A673 (cell line): ENCODE results near the gene KIF22. TPM values are rescaled to one million over a fixed set of nuclear protein-coding genes. Genes with fewer than 3 reads are reported as not detected.
"Not testable (repeated sequence)": the region's sequence is repeated elsewhere in the genome, so short reads cannot be mapped to it uniquely, and the experiment has no call there.

Experiments used
- BruUV-seq: library from RNA; stranded (reverse); fragments of 400-500 nt; replicated peaks from 2 replicates; lab custom pipeline; 2021; lab: Mats Ljungman, UMichigan
- CTCF ChIA-PET: fragments of 300-600 bp; sonication (Branson Sonifier 250); formaldehyde crosslinking; loops from one replicate; lab custom pipeline; 2022; ENCODE audit warnings: antibody characterized with exemption; lab: Charles Lee
- POLR2A ChIA-PET: fragments of 300-600 bp; sonication (Branson Sonifier 250); formaldehyde crosslinking; loops from one replicate; lab custom pipeline; 2022; ENCODE audit warnings: antibody characterized with exemption; ENCODE audit not compliant: low non-redundant PET; lab: Charles Lee
- DNase-seq: peaks from one replicate; pipeline ENCODE4 v3.0.0-alpha.2; 2015; ENCODE audit warnings: low spot score
- H3K27ac ChIP-seq: fragments of 200-600 bp; sonication (generic); 2 replicates; pipeline ENCODE4 v1.5.1; 2016; ENCODE audit warnings: mixed run types, low read depth, mild to moderate bottlenecking, mixed read lengths, antibody characterized with exemption, low read length; ENCODE audit not compliant: poor library complexity, severe bottlenecking
- H3K27me3 ChIP-seq: fragments of 200-600 bp; sonication (generic); replicated peaks from 2 replicates; pipeline ENCODE4 v1.6.1; 2017; ENCODE audit warnings: mixed run types, low read depth, mild to moderate bottlenecking, mixed read lengths, antibody characterized with exemption, low read length; ENCODE audit not compliant: insufficient read depth, poor library complexity
- H3K36me3 ChIP-seq: fragments of 200-600 bp; sonication (generic); 2 replicates; pipeline ENCODE4 v1.6.1; 2016; ENCODE audit warnings: mixed run types, mild to moderate bottlenecking, mixed read lengths, antibody characterized with exemption, low read length; ENCODE audit not compliant: insufficient read depth, poor library complexity, severe bottlenecking
- H3K4me1 ChIP-seq: fragments of 200-600 bp; sonication (generic); 2 replicates; pipeline ENCODE4 v1.6.1; 2017; ENCODE audit warnings: mixed run types, mild to moderate bottlenecking, mixed read lengths, antibody characterized with exemption, low read length; ENCODE audit not compliant: insufficient read depth, poor library complexity, severe bottlenecking
- H3K4me3 ChIP-seq: fragments of 200-600 bp; sonication (generic); 2 replicates; pipeline ENCODE4 v1.5.1; 2016; ENCODE audit warnings: low read depth, mixed run types, mild to moderate bottlenecking, mixed read lengths, low read length; ENCODE audit not compliant: poor library complexity, severe bottlenecking
- H3K9me3 ChIP-seq: fragments of 200-600 bp; sonication (generic); 2 replicates; pipeline ENCODE4 v1.6.1; 2016; ENCODE audit warnings: mixed run types, low read depth, mild to moderate bottlenecking, mixed read lengths, antibody characterized with exemption, low read length; ENCODE audit not compliant: poor library complexity, severe bottlenecking
- CTCF ChIP-seq: fragments of 300-800, 200-600 bp; sonication (generic); conservative IDR thresholded peaks from 2 replicates; pipeline ENCODE4 v1.5.1; 2017; ENCODE audit warnings: low read depth, mild to moderate bottlenecking, antibody characterized with exemption, low read length, moderate library complexity, mixed read lengths
- EZH2 ChIP-seq: fragments of 200-600 bp; sonication (generic); IDR thresholded peaks from 2 replicates; pipeline ENCODE4 v1.6.1; 2017; ENCODE audit warnings: borderline replicate concordance, low read depth, mild to moderate bottlenecking, mixed read lengths, antibody characterized with exemption, low read length; ENCODE audit not compliant: poor library complexity, severe bottlenecking
- intact Hi-C: fragments of 100-400 bp; cut with micrococcal nuclease; formaldehyde crosslinking; loops from one replicate; pipeline ENCODE4 v1.10.0; 2022; ENCODE audit not compliant: unreplicated experiment
- total RNA-seq: library from RNA; stranded (reverse); gene quantifications from 2 replicates; pipeline ENCODE4 v1.2.3, GENCODE V29; 2021

KIF22 gene
- total RNA-seq, 1 experiment from 2014 or later, result 171 TPM

GRCh38 chr16:29790949-29791844, 646 bp downstream of the KIF22 start:
- BruUV-seq, result TSS peak; percentile 67
- Histone ChIP-seq H3K4me3 (peak overlapping the region; percentile 99), H3K27ac (peak overlapping the region; percentile 90), H3K36me3 (peaks cover 21% of the 10 kb centered on the region), H3K4me1 (peaks cover 11% of the 10 kb centered on the region), H3K27me3 (no peaks in the 10 kb centered on the region), H3K9me3 (no peaks in the 10 kb centered on the region)
- POLR2A ChIA-PET, result no interaction called here
- DNase-seq, result no peak
- CTCF ChIA-PET, result interaction anchor here (0.5 kb wide), 1 partner anchor 302 kb away, joined by 4 read pairs; no protein-coding TSS in a partner anchor
- TF ChIP-seq CTCF (no peak), EZH2 (no peak)
- intact Hi-C loops, result no loop called here

GRCh38 chr16:29791845-29792807, 1.6 kb downstream of the KIF22 start:
- H3K27ac ChIP-seq, result peak overlapping the region; percentile 90

GRCh38 chr16:29793153-29793552, 2.6 kb downstream of the KIF22 start:
- H3K27me3 ChIP-seq, CTCF ChIA-PET, H3K4me3 ChIP-seq, DNase-seq, H3K9me3 ChIP-seq, POLR2A ChIA-PET, intact Hi-C loops, H3K27ac ChIP-seq, BruUV-seq: not testable (repeated sequence)
- Histone ChIP-seq H3K36me3 (peaks cover 41% of the 10 kb centered on the region), H3K4me1 (peaks cover 11% of the 10 kb centered on the region)

More at GRCh38 chr16:29791845-29792807, 1.6 kb downstream of the KIF22 start:
- no peaks in the 10 kb centered on the region for H3K27me3 ChIP-seq
- BruUV-seq, result no TSS peak
- POLR2A ChIA-PET, result no interaction called here
- peaks cover 30% of the 10 kb centered on the region for H3K36me3 ChIP-seq
- peak overlapping the region; percentile 99 for H3K4me3 ChIP-seq
- no peak for TF ChIP-seq CTCF
- TF ChIP-seq EZH2, result no peak
- intact Hi-C loops, result no loop called here
- H3K4me1 ChIP-seq, result peaks cover 11% of the 10 kb centered on the region
- H3K9me3 ChIP-seq, result no peaks in the 10 kb centered on the region
- no peak for DNase-seq
- CTCF ChIA-PET, result interaction anchor here (0.5 kb wide), 1 partner anchor 301 kb away, joined by 4 read pairs; no protein-coding TSS in a partner anchor
